BJ (cell line): ENCODE data around the gene ARVCF. TPM values are rescaled to one million over a fixed set of nuclear protein-coding genes. Genes with fewer than 3 reads are reported as not detected.

Experiments used
- CTCF ChIA-PET: fragments of 350-600 bp; formaldehyde crosslinking; extraction: SDS; loops from one replicate; lab custom pipeline; 2021; ENCODE audit warnings: antibody characterized with exemption, inconsistent platforms; lab: Yijun Ruan, JAX
- POLR2A ChIA-PET: fragments of 300-600 bp; sonication (Branson Sonifier 250); formaldehyde crosslinking; extraction: SDS; loops from one replicate; lab custom pipeline; 2021; ENCODE audit warnings: antibody characterized with exemption; lab: Charles Lee
- DNase-seq: peaks from one replicate; pipeline ENCODE4 v3.0.0-alpha.2; 2011; ENCODE audit warnings: low read depth
- H3K27me3 ChIP-seq: 2 replicates; pipeline ENCODE4 v1.6.0; 2011; ENCODE audit warnings: low read length; ENCODE audit not compliant: control insufficient read depth, insufficient read depth
- H3K36me3 ChIP-seq: 2 replicates; pipeline ENCODE4 v1.5.1; 2011; ENCODE audit warnings: low read length; ENCODE audit not compliant: control insufficient read depth, insufficient read depth
- H3K4me3 ChIP-seq: 2 replicates; pipeline ENCODE4 v1.5.1; 2011; ENCODE audit warnings: low read depth, mild to moderate bottlenecking, control low read depth, low read length
- CTCF ChIP-seq: IDR thresholded peaks from 2 replicates; pipeline ENCODE4 v1.5.1; 2011; ENCODE audit warnings: low read depth, mild to moderate bottlenecking, control low read depth, inconsistent platforms, low read length, moderate library complexity; ENCODE audit not compliant: insufficient read depth
- polyA plus RNA-seq: library from polyadenylated mRNA; depleted of rRNA; stranded (reverse); fragments of >200 nt; gene quantifications from 2 replicates; pipeline ENCODE4 v1.2.3, GENCODE V29; 2011

Gene ARVCF
- polyA plus RNA-seq, 1 experiment: 3.8 TPM

- peaks cover 2% of the 10 kb centered on the region for H3K36me3 ChIP-seq
- TF ChIP-seq CTCF: no peak
- ChIA-PET CTCF (interaction anchor here (2.6 kb wide), 1 partner anchor 10 kb away, joined by 16 read pairs; no protein-coding TSS in a partner anchor), POLR2A (no interaction called here)
- no peak overlapping the region for H3K4me3 ChIP-seq
- no peak for DNase-seq
- no peaks in the 10 kb centered on the region for H3K27me3 ChIP-seq
Measured at GRCh38 chr22:19980766-19981165, 35.9 kb downstream of the ARVCF start.

GRCh38 chr22:19979712-19980493 lies 36.7 kb downstream of the ARVCF start:
- Histone ChIP-seq H3K27me3 (no peaks in the 10 kb centered on the region), H3K36me3 (peaks cover 2% of the 10 kb centered on the region), H3K4me3 (no peak overlapping the region)
- POLR2A ChIA-PET: no interaction called here
- TF ChIP-seq CTCF: no peak
- DNase-seq: no peak
- CTCF ChIA-PET: interaction anchor here (1.1 to 2.6 kb wide), 2 partner anchors 9 to 35 kb away, joined by 3 to 16 read pairs; no protein-coding TSS in a partner anchor

GRCh38 chr22:19978748-19979147 lies 37.9 kb downstream of the ARVCF start:
- CTCF ChIA-PET: interaction anchor here (1.1 to 2.0 kb wide), 3 partner anchors 9 to 36 kb away, joined by 3 to 5 read pairs (median 4); no protein-coding TSS in a partner anchor

GRCh38 chr22:19977296-19978243 lies 39.1 kb downstream of the ARVCF start:
- ChIA-PET POLR2A (no interaction called here), CTCF (interaction anchor here (0.6 to 2.0 kb wide), 4 partner anchors 8 to 36 kb away, joined by 4 to 5 read pairs (median 4); no protein-coding TSS in a partner anchor)
- no peaks in the 10 kb centered on the region for H3K27me3 ChIP-seq
- DNase-seq: no peak
- no peak for TF ChIP-seq CTCF
- H3K4me3 ChIP-seq: no peak overlapping the region
- peaks cover 2% of the 10 kb centered on the region for H3K36me3 ChIP-seq

More at GRCh38 chr22:19978748-19979147, 37.9 kb downstream of the ARVCF start:
- no peak for DNase-seq
- POLR2A ChIA-PET: no interaction called here
- Histone ChIP-seq H3K36me3 (peaks cover 2% of the 10 kb centered on the region), H3K4me3 (no peak overlapping the region), H3K27me3 (no peaks in the 10 kb centered on the region)
- TF ChIP-seq CTCF: no peak
